OCI-LY7 (cell line): ENCODE results near the gene GLCCI1.

Source experiments
- CTCF ChIP-seq: fragments of 200-600 bp; sonication (generic); conservative IDR thresholded peaks from 2 replicates; pipeline ENCODE4 v1.5.1; 2014; ENCODE audit warnings: mild to moderate bottlenecking, antibody characterized with exemption, low read length, moderate library complexity, mixed read lengths
- EZH2phosphoT487 ChIP-seq: fragments of 200-600 bp; sonication (generic); IDR thresholded peaks from 2 replicates; pipeline ENCODE4 v1.6.1; 2018; ENCODE audit warnings: low read depth, borderline replicate concordance, mild to moderate bottlenecking, mixed run types, antibody characterized with exemption, low read length, moderate library complexity, mixed read lengths

GRCh38 chr7:7965301-7965700 is 3.3 kb upstream of the GLCCI1 start:
- no peak for TF ChIP-seq CTCF
- TF ChIP-seq EZH2phosphoT487 = no peak
